GM21786 (cell line): ENCODE data around the gene RHOBTB3.

Experiments
- ATAC-seq: cut with Tn5 transposase; IDR thresholded peaks from one replicate; pipeline ENCODE4 v1.9.1; 2021; ENCODE audit not compliant: unreplicated experiment

Gene RHOBTB3

DNA sequence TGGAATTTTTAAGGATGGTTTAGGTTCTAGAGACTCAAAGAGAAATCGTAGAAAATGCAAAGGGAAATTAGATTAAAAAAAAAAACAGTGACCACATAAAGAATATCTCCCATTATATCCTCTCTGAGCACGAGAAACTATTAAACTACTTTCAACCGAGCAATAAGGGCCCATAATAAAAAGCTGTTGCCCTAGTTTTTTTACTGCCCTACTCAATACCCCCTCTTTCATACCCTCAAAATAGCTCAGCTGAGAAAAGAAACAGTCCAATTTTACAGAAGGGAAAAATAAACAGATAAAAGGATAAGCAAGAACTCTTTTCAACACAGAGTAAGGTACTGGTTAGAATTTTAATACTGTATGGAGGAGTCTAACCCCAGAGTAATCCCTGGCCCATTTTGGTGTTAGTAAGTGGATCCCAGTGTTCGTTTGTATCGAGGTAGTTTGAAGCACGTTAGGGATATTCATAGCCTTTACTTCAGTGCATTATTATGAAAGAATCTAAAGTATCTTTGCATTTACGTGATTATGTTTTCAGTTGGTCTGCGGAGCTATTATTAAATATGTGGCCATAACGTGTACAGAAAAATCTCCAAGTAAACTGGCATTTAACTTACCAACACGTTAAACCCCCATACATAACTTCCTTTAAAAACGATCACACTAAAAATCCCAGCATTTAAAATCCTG, 980 bp upstream of the RHOBTB3 start:
- ATAC-seq: no peak

DNA sequence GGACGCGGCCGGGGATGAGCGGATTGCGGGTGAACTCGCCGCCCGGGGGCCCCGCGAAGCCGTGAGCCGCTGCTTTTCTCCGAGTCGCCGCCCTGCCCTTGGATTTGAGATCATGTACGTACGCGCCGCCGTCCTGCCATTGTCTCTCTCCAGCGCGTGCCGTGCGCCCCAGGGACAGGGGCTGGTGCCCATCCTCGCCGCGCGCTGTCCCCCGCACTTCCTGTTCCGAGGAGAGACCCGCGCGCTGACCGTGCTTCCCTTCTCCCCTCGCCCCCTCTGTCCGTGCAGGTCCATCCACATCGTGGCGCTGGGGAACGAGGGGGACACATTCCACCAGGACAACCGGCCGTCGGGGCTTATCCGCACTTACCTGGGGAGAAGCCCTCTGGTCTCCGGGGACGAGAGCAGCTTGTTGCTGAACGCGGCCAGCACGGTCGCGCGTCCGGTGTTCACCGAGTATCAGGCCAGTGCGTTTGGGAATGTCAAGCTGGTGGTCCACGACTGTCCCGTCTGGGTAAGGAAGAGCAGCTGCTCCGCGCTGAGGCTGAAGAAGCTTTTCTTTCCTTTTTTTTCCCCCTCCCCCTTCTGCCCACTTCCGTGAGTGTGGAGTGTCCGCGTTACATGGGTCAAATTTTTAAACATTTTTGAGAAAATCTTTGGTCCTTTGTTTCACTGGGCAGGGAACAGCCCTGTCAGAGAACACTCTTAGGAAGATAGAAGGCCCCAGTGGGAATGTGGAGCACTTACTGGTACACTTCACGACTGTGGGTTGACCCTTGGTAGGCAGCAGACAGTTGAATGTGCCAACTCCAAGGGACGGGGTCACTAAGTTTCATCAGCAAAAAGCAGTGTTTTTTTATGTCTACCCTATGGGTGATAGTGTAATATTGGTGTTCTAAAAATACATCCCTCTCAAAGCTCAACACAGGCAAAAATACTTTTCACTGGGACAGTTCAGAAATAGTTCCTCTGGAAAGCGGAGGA, 727 bp downstream of the RHOBTB3 start:
- ATAC-seq: peak; percentile 29

- ATAC-seq: no peak
Measured at GRCh38 chr5:95733107-95733665, 2.0 kb downstream of the RHOBTB3 start.

DNA sequence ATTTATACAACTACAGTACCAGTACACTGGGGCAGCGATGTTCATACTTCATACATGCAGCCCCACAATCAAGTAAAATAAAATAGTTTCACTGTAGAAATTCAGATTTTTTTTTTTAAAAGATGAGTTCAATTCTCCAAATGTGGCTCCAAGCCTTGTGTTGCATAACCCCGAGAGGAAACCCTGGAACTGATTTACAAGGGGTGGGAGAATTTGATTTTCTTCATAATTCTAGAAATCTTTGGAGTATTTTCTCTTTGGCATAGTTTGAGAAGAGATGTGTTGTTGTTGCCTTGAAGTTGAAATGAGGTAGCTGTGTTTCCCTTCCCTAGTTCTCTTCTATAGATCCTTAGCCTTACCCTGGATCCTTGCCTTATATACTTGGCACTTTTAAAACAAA, 3.1 kb downstream of the RHOBTB3 start:
- no peak for ATAC-seq

DNA sequence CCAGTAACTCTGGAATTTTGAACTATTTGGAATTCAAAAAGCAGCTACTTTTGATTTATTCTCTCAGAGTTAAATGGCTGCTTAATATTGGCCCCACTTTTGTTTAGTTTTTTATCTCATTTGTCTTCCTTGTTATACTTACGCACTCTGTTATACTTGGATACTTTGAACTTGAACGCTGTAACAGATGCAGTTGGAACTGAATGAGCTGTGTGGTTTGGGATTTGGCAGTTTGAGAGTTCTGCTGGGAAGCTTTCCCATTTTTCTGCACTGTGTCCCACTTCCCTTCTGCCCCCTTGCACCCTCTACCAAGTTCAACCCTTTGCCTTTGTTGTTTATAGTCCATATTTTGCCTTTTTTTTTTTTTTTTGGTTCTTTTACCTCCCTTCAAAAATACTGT, 3.8 kb downstream of the RHOBTB3 start:
- ATAC-seq: no peak

DNA sequence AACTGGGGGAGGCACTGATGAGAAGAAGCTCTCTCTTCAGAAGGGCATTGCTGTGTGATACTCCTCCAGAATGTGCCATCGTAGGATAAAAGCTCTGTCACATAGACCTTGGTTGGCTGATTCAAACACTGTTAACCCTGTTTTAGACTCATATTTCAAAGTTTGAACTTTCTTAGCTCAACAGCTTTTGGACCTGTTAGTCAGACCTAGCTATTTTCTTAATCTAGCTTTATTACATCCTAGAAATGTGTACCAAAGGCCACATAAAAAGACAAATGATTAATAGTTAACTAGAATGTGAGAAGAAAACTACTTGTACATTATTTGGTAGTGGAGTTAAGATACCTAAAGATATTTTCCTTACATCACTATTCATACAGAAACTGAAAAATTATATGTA, 4.3 kb downstream of the RHOBTB3 start:
- ATAC-seq: no peak

GRCh38 chr5:95738072-95738471, 6.9 kb downstream of the RHOBTB3 start:
- no peak for ATAC-seq

DNA sequence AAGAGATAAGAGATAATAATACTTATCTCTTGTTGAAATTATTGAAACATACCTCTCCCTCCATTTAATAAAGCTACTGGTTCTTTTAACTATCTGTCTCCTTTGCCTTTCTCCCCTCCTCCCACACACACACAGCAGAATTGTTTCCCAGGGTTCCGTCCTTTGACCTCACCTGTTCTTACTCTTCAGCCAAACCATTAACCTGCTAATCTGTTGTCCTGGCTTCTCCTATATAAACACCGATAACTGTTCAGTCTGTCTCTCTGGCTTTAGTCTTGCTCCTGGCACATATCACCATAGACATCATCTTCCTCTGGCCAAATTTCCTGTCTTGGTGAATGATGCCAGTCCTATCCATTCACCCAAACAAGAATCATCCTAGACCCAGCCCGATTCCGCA, 7.7 kb downstream of the RHOBTB3 start:
- no peak for ATAC-seq

- no peak for ATAC-seq
Measured at GRCh38 chr5:95739857-95740256, 8.7 kb downstream of the RHOBTB3 start.

DNA sequence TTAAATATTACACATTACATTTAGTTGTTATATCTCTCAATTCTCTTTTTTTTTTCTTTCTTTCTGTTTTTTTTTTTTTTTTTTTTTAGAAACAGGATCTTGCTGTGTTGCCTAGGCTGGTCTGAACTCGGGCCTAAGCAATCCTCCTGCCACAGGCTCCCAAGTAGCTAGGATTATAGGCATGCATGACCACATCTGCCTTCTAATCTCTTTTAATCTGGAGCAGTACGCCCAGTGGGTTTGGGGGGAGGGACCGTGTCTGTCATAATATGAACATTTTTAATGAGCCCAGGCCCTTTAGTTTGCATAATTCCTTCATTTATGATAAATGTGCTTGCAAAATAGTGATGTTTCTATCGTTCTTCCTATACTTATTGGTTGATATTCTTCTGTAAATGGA, 10.3 kb downstream of the RHOBTB3 start:
- no peak for ATAC-seq

DNA sequence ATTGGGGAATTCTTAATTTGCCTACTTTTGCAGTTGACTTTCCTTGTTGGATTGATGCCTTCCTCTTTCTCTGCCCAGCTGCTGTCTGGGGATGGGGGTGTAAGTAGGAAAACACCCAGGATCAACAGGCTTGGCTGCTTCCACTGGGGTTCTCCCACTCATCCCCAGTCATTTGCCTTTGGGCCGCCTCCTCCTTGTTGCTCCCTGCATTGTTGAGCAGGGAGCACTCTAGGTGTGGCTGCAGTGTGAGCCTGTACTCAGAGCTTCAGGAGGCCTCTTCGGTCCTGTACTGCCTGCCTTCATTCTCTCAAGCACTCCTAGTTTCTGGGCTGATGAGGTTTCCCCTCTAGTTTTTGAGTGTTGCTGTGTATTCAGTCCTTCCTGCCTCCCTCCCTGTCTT, 12.1 kb downstream of the RHOBTB3 start:
- no peak for ATAC-seq

GRCh38 chr5:95743877-95744276, 12.7 kb downstream of the RHOBTB3 start:
- no peak for ATAC-seq

DNA sequence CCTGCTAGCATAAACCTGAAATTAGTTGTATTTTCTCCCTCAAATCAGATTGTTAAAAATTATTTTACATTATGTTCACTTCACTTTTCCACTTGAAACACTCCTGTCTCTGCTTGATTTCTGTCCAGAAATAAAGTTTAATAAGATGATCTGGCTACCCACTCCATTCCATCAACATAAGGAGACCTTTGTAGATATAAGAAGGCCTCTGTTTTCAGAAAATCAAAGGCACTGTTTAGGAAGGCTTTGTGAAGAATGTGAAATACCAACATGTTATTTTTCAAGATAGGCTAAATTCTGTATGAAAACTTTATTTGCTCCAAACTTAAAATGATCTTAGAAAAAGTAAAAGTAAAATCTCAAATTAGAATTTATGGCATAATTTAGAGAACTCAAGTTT, 15.1 kb downstream of the RHOBTB3 start:
- ATAC-seq: no peak

- no peak for ATAC-seq
Measured at GRCh38 chr5:95746722-95747679, 15.9 kb downstream of the RHOBTB3 start.

- no peak for ATAC-seq
Measured at GRCh38 chr5:95748133-95748532, 17.0 kb downstream of the RHOBTB3 start.

DNA sequence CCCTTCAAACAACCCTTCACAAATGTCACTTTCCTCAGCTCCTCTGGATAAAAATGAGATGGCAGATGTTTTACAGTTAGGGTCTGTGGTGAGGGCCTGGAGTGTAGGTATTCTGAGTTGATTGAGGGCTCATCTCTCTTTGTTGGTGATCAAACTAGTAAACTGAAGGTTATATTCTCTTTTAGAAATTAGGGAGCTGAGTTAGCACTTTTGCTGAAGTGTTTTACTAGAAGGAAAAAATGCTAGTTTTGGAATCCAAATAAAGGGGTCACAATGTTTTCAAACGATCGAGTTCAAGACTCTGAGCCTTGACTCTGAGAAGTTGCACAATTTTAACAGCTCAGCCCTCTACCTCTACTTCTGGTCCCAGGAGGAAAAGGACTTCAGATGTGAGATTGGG, 23.4 kb downstream of the RHOBTB3 start:
- no peak for ATAC-seq

- no peak for ATAC-seq
Measured at GRCh38 chr5:95759005-95759404, 27.9 kb downstream of the RHOBTB3 start.

DNA sequence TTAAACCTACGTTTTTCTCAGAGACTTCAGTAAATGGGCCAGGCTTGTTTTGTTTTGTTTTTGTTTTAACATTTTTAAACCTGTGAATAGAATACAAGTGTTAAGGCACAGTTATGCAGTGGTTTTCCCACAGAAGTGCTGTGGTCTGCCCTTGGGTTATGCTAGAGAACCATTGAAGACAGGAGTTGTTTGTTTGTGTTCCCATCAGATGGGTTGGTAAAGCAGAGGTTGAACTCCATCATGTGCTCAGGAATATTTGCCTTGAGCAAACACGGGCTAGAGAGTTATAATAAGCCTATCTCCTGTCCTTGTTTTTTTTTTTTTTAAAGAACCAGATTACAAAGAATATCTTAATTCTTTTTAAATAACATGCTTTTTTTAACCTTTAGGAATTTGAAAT, 28.5 kb downstream of the RHOBTB3 start:
- no peak for ATAC-seq

GRCh38 chr5:95760273-95761191, 29.4 kb downstream of the RHOBTB3 start:
- peak; percentile 85 for ATAC-seq
